Measurements from ENCODE around the gene TSPAN18.

DNA sequence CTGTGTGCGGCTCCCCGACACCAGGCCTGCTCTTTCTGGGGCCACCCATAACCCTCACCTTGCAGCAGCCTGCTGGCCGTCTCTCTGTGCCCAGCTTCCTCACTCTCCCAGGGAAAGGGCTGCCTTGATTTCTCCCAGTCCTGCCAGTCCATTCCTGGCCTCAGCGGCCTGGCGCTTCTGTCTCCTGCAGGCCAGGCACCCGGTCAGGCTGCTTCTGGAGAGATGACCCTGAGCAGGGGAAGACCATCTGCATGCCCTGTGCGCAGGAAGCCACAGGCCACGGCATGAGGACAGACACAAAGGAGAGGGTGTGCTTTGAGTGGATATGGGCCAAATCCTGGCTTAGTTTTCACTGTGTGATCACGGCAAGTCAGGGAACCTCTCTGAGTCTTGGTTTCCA is 86.2 kb downstream of the TSPAN18 start:
- TF ChIP-seq, protein P1, sequence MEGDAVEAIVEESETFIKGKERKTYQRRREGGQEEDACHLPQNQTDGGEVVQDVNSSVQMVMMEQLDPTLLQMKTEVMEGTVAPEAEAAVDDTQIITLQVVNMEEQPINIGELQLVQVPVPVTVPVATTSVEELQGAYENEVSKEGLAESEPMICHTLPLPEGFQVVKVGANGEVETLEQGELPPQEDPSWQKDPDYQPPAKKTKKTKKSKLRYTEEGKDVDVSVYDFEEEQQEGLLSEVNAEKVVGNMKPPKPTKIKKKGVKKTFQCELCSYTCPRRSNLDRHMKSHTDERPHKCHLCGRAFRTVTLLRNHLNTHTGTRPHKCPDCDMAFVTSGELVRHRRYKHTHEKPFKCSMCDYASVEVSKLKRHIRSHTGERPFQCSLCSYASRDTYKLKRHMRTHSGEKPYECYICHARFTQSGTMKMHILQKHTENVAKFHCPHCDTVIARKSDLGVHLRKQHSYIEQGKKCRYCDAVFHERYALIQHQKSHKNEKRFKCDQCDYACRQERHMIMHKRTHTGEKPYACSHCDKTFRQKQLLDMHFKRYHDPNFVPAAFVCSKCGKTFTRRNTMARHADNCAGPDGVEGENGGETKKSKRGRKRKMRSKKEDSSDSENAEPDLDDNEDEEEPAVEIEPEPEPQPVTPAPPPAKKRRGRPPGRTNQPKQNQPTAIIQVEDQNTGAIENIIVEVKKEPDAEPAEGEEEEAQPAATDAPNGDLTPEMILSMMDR (IDR thresholded peaks at IDR 0.05), result no peak
- no peak for TF ChIP-seq POLR2A (IDR thresholded peaks at IDR 0.05)
